GM18867 (cell line): Measurements from ENCODE around the gene MAP3K7CL.
"Not testable (repeated sequence)": the region's sequence is repeated elsewhere in the genome, so short reads cannot be mapped to it uniquely, and the experiment has no call there.

ENCODE experiments used
- ATAC-seq: cut with Tn5 transposase; IDR thresholded peaks from one replicate; pipeline ENCODE4 v1.9.1; 2021; ENCODE audit warnings: mild to moderate bottlenecking, moderate library complexity; ENCODE audit not compliant: unreplicated experiment

MAP3K7CL gene

DNA sequence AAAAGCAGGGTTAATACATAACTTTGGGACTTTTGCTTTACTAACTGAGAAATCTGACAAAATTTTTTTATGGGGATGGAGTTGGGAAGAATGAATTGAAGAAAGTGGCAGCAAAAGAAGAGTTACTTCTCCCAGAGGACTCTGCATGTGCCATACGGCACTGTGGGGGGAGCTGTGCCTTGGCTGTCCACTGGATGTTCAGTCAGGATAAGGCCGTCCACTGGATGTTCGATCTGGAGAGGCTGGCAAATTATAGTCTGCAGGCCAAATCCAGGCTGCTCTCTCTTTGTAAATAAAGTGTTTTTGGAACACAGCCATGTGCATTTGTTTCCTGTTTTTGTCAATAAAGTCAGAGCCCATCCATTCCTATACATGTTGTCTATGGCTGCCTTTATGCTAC is 4.5 kb upstream of the MAP3K7CL start:
- ATAC-seq, result no peak

DNA sequence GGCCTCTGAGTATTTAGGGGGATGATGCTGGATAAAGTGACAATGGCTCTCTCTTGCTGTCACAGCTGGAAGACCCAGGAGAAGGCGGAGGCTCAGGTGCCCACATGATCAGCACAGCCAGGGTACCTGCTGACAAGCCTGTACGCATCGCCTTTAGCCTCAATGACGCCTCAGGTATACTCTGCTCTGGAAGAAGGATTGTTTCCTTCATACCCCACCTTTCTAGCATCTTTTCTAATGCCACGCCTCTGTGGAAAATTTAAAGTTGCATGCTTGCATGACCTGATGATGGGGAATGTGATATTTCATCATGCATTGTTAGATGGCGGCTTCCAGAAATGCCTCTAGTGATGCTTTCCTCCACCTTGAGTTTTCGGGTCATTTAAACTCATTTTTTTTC is 2.8 kb downstream of the MAP3K7CL start:
- ATAC-seq, result no peak

DNA sequence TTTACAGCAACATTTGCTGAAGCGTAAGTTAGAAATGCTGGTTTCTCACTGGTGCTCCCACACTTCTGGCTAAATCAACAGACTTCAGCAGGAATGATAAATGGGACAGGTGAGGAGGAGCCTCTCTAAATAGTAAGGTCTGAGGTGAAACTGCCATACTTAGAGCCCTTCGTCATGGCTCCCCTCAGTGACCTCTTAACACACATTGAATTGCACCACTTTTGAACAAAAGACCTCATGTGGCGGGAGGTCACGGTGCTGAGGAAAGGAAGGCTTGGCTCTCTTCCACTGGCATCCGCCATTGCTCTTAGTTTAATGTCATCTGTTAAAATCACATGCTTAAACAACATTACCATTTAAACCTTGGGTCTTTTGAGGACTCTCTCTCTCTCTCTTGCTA is 3.4 kb downstream of the MAP3K7CL start:
- ATAC-seq, result no peak

DNA sequence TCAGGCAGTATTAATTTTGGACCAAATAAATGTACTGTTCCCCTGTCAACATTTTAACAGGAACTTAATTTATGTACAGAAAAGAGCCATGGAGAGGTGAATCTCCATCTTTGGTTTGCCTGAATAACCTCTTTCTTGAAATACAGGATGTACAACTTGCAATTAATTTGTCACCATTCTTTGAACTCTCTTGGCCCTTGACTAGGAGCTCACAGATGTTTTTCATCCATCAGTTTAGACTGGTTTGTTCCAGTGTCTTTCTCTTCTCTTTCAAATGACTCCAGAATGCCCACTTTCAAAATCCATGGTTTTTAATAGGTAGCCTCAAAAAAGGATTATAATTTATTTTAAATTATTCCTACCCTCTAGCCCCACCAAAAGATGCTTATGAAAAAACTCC is 5.0 kb downstream of the MAP3K7CL start:
- no peak for ATAC-seq

DNA sequence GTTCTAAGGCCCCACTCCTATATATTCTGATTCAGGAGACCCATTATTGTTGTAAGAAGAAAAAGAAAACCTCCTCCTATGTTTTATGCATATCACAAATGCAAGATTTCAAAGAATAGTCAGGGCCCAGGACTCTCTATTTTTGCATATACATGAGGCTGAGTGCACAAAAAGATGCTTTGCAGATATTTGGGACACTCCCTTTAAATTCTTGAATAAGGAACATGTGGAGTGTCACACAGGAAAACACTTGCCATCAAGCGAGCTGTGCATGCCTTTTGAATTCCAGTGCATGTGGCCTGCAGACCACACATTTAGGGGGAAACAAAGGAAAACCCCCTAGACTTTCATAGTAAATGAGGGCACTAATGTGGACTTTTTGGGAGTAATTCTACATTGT is 5.6 kb downstream of the MAP3K7CL start:
- no peak for ATAC-seq

DNA sequence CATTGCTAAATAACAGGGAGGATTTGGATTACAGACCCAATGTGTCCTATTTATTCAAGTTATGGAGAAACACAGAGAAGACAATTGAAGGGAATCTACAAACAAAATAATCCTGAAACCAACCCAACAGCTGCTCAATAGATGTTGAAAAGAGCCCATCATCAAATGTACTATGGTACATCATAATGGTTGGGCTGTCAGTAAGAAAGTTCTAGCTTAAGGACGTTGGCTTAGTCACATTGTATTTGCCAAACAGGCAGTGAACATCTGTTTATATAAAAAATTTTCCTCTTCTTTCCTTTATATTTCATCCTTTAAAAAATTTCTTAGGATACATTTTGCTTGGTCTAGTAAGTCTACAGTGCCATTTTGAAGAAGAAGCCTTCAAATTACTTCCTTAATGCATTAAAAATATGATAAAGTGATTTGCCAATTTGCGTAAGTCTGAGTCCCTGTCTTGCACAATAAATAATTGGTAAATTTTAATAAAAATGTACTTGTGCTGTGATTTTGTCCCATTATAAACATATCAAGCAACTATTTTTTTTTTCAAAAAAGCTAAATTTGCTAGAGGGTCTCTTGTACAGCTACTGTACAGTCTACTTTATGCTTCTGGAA is 14.4 kb downstream of the MAP3K7CL start:
- no peak for ATAC-seq

DNA sequence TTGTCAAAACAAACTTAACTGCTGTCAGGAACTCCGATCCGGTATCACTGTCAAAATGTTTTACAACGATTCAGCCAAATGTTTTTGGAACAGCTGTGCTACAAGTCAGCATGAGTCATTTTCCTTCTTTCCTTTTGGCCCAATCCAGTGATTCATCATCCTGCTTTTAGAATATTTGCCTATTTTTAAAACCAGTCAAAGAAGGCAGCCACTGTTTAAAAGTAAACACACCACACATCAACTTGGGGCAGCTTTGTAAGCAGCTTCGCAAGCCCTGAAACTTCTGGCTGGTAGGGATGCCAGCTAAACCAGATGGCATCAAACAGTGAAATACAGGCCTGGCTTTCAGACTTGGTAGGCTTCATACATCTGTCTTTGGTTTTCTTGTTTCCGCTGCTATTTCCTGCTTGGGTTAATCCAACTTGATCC is 14.9 kb downstream of the MAP3K7CL start:
- ATAC-seq, result no peak

DNA sequence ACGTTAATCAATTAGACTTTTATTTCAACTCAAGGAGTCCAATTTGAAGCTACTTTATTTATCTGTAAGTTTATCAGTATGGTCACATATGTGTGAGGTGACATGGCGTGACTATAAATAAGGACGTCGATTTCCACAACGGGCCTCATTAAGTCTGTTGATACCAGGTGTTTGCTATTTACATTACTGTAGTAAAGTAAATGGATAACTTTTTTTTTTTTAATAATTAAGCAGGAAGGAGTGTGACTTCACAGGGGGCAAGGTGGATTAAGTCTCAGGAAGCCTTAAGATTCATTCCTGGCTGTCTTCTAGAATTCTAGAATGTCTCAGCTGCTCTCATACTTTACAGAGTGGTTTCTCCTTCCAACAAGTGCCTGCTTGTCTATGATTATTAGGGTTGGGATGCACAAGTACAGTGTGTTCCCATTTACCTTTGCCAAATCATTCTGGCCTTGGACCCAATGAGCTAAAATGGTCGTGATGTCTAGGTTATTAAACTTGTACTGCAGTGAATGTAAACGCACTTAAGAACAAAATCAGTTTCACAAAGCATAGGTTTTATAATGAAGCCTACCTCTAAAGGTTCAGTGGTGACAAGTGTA is 15.5 kb downstream of the MAP3K7CL start:
- no peak for ATAC-seq

DNA sequence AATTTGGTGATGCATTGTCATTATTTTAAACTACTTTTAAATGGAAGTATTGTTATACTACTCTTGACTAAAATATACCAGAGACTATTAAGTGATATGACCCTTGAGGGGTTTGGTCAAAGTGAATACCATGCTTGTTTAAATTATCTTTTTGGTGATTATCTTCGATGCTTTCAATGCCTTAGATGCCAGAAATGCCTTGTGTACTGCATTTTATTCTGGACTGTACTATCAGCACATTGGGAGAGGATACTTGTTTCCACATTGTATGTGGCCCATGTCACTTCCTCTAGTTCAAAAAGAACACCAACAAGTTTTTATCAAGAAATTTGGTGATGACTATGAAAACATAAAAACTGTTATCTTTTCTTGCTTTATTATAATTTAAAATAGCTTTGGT is 16.3 kb downstream of the MAP3K7CL start:
- no peak for ATAC-seq

DNA sequence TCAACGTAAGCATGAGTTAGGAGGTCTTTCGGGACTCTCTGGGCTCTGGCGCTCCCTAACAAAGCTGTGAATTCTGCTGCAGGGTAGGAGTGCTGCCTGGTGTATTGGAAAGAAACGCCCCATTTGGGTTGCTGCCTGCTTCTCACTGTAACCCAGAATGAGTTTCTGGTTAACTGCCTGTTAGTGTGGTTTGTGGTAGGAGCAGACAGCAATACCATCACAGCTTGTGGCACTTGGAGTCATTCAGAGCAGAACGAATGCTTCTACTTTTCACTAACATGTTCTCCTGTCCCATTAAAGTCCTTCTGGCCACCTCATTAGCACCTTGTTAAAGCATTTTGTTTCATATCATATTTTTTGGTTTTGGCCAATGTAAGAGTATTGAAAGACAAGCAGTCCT is 18.1 kb downstream of the MAP3K7CL start:
- ATAC-seq, result no peak

DNA sequence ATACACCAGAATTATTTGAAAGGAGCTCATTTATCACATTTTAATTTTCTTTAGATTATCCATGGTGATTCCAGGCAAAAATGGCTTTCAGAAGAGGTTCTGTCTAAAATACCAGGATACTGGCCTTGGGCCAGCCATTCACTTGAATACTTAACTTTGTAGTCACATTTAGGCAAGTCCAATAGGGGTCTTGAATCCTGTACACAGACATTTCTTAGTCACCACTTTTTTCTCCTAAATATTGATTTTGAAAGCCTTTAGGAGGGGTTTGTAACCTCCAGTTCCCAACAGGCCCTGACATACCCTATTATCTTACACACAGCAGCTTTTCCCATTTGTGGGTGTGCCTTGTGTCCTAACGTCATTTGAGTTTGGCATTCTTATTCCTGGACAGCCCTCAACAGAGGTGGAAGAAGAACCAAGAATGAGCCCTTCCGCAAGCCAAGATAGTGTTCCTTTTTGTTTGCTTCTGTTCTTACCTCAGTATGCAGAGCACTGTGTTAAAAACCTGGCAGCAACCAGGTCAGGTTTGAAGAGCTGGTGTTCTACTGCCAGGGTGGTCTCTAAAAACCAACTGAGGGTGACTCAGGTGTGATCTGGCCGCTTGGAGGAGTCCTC is 19.5 kb downstream of the MAP3K7CL start:
- no peak for ATAC-seq

DNA sequence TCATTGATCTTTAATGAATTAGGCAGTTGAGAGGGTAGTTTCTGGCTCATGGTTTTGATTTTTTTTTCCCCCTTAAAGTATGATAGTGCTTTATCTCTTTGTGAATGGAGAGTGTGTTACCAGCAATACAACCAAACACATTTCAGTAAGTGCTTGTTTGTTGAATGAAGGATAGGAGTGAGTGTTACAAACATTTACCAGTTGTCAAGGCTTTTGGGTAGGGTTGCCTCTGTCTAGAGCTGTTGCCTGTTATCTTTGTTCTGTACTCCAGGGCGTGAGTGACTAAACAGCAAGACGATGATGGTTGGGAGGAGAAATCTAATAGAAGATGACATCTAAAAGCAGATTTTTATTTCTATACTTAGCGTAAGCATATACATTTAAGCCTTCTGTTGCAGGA is 21.5 kb downstream of the MAP3K7CL start:
- no peak for ATAC-seq

DNA sequence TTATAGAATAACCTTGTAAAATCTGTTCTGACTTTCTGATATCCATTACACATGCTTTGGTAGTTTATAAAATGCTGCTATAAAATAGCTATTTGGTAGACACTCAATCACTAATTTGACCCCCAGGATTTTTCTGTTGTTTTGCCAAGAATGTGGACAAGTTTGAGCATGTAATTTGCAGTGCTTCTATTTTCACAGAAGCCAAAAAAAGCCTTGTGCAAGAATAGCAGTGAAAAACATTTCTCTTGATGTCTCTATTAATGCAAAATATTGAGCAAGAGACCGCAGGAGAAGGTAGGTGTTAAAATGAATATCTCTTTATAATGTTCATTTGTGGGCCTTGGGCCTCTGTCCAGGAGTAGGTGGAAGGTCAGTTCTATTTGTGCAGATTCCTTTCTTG is 22.5 kb downstream of the MAP3K7CL start:
- ATAC-seq, result no peak

DNA sequence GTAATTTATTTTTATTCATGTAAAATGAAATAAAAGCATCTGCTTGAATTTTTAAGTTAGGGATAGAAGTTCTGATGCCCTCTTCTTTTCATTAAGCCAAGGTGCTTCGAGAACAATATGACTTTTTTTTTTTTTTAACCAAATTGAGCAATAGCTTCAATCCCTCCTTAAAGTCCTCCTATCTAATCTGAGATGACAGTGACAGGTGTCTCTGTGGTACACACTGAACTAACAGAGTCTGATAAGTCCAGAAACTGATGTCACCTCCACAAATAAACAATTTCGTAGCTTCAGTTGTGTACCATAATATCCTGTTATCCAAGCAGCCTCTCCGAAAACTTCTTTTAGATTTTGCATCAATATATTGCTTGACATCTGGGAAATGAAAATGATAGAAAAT is 23.8 kb downstream of the MAP3K7CL start:
- ATAC-seq, result no peak

DNA sequence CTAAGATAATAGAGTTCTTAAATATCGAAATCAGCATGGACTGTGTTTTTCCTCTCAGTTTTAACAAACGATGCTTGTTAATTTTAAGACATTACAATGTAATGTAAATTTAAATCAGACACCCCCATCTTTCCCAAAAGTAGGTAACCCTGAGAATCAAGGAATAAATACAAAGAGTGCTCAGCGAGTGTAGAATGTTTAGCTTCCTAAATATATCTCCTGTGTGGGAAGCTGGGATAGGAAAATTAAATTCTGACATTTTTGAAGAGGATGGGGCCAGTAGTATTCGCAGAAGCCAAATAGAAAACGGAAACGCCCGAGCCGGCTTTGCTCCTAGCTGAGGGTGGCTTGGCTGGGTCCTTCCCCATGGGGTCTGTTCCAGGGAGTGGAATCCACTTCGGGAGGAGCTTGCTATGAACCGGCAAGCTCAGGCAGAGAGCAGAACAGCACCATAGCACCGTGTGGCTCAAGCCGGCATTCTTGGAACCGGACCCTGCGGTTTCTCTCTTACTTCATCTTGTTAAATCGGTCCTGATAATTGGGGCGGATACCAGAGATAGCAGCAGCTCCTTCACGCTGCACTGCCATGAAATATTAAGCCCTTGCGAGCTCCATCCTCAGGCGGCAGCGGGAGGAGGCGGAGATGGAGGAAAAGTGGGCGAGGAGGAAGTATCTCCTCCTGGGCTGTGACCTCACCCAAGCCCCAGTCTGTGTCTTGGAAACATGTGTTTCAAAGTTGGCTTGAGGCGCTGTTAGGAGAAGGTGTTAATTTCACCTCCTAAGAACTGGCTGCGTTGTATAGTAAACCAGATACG is 24.9 kb downstream of the MAP3K7CL start:
- no peak for ATAC-seq

DNA sequence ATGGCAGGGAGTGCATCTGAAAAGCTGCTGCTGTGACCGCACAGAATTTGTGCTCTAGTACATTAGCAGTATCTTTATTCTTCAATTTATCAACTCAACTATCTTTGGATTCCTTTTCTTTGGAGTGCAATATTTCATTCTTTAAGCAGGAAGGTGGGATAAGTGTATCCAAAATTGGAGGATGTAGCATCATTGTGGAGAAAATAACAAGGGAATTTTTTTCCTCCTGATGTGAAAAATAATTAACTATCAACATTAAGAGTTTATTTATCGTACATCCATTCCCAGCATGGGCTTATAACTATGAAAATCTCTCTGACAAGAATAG is 25.5 kb downstream of the MAP3K7CL start:
- ATAC-seq, result no peak

DNA sequence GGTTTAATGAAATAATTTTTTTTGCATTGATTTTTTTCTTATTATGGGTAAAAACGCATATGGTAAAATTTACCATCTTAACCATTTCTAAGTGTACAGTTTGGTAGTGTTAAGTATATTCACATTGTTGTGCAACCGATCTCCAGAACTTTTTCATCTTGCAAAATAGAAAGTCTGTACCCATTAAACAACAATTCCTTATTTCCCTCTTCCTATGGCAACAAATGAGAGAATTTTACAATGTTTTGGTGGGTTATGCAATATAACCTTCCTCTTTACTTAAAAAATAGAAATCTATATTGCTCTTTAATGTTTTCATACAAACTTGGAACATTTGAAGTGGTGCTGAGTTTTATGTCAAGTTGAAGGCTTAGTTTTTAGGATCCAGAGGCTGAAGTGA is 26.6 kb downstream of the MAP3K7CL start:
- no peak for ATAC-seq

DNA sequence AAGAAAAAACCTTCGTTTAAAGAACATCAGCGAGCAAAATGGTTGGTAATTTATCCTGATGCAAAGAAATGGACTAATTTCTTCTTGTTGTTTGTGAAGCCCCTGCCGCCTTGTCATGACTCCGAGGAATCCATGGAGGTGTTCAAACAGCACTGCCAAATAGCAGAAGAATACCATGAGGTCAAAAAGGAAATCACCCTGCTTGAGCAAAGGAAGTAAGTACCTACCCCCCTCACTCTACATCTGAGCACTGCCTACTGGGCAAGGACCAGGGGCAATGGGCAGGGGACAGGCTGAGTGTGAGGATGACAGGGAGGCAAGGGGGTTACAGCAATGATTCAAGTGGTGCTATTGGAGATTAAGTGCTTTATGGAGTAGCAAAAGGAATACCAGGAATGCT is 29.4 kb downstream of the MAP3K7CL start:
- ATAC-seq, result no peak

DNA sequence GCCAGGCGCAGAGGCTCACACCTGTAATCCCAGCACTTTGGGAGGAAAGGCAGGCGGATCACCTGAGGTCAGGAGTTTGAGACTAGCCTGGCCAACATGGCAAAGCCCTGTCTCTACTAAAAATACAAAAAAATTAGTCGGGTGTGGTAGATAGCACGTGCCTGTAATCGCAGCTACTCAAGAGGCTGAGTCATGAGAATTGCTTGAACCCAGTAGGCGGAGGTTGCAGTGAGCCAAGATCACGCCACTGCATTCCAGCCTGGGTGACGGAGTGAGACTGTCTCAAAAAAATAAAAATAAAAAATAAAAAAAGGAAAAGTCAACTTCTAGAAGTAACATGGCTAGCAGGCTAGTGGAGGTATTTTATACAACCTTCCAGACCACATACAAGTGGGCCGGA is 32.4 kb downstream of the MAP3K7CL start:
- not testable (repeated sequence) for ATAC-seq

DNA sequence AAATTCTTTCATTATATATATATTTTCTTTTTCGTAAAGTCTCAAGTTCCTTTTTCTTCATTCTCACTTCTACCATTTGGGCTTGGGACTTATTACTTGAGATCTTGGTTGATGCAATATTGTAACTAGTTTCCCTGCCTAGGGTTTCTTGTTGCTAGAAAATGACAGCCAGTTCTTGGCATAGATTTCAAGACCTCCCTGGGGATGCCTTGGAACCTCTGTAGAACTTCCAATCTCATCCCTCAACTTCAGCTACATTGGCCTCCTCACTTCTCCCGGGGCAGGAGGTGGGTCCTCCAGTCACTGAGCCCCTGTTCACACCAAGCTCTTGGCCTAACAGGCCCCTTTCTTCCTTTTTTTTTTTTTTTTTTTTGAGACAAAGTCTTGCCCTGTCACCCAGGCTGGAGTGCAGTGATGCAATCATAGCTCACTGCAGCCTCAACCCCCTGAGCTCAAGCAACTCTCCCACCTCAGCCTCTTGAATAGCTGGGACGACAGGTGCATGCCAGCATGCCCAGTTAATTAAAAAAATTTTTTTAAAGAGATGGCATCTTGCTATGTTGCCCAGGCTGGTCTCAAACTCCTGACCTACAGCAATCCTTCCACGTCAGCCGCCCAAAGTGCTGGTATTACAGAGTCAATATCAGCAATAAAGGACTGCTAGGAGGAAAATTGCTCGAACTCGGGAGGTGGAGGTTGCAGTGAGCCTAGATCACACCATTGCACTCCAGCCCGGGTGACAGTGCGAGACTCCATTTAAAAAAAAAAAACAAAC is 33.1 kb downstream of the MAP3K7CL start:
- ATAC-seq, result no peak

DNA sequence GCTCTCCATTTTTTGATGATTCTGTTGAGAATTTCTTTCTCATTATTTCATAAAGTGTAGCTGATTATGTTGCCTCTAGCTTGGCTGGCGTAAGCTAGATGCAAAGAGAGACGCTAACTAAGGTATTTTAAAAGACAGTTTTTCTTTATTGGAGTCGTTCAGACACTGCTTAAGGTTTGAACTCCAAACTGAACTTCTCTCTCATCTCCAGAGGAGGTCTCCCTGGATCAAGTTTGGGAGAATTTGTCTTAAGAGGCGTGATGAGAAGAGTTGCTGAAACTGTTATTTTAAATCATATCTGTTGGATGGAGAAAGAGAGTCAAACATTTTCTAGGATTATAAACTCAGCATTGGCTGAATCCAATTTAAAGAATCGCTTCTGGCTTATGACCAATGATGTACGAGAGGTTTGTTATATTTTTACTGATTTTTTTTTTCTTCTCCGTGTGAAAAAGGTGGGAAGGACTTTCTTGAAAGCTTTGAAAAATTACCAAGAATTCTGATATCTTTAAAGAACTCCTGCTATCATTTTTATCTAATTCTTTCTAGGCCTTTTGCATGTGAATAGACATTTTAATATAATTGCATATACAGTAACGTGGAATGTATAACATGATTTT is 34.0 kb downstream of the MAP3K7CL start:
- ATAC-seq, result no peak
